Fibroblast of lung (primary cell): ENCODE data around the gene C12orf43. TPM values are rescaled to one million over a fixed set of nuclear protein-coding genes. Genes with fewer than 3 reads are reported as not detected.

ENCODE experiments used
- DNase-seq, 2 donors: peaks; one replicate each; pipeline versions ENCODE4 v3.0.0 to v3.0.0-alpha.2; 2010; ENCODE audit warnings: low read depth in 2 of 2
- H2AFZ ChIP-seq: 2 replicates; pipeline ENCODE4 v1.5.1; 2012; ENCODE audit warnings: low read length, control low read depth, inconsistent platforms
- H3K27ac ChIP-seq: 2 replicates; pipeline ENCODE4 v1.5.1; 2011; ENCODE audit warnings: low read length, control low read depth; ENCODE audit not compliant: insufficient read depth
- H3K27me3 ChIP-seq: 2 replicates; pipeline ENCODE4 v1.5.1; 2011; ENCODE audit warnings: mild to moderate bottlenecking, low read length; ENCODE audit not compliant: control insufficient read depth, insufficient read depth
- H3K36me3 ChIP-seq: 2 replicates; pipeline ENCODE4 v1.5.1; 2011; ENCODE audit warnings: low read length; ENCODE audit not compliant: control insufficient read depth, insufficient read depth
- H3K4me1 ChIP-seq: 2 replicates; pipeline ENCODE4 v1.5.1; 2011; ENCODE audit warnings: low read length; ENCODE audit not compliant: control insufficient read depth, insufficient read depth; ENCODE audit errors: extremely low read depth
- H3K4me2 ChIP-seq: 2 replicates; pipeline ENCODE4 v1.5.1; 2011; ENCODE audit warnings: low read length, control low read depth; ENCODE audit not compliant: insufficient read depth; ENCODE audit errors: extremely low read depth
- H3K4me3 ChIP-seq, 4 experiments: fragments of 200-600 bp in 1 of 4; sonication (generic) in 1 of 4; replicated peaks in 1 of 4; 2 replicates each; pipeline ENCODE4 v1.5.1; 2011 to 2016; ENCODE audit warnings: low read length in 4 of 4, low read depth in 3 of 4, mild to moderate bottlenecking in 3 of 4, control low read depth in 2 of 4, inconsistent platforms in 1 of 4, mixed read lengths in 1 of 4; ENCODE audit not compliant: insufficient read depth in 1 of 4; ENCODE audit errors: control extremely low read depth in 1 of 4
- H3K79me2 ChIP-seq: 2 replicates; pipeline ENCODE4 v1.5.1; 2012; ENCODE audit warnings: mild to moderate bottlenecking, low read length, inconsistent platforms; ENCODE audit not compliant: control insufficient read depth, insufficient read depth
- H3K9ac ChIP-seq: 2 replicates; pipeline ENCODE4 v1.5.1; 2011; ENCODE audit warnings: mild to moderate bottlenecking, low read length, control low read depth; ENCODE audit not compliant: insufficient read depth
- H3K9me3 ChIP-seq: 2 replicates; pipeline ENCODE4 v1.5.1; 2012; ENCODE audit warnings: low read depth, low read length; ENCODE audit not compliant: control insufficient read depth, insufficient read depth
- H4K20me1 ChIP-seq: 2 replicates; pipeline ENCODE4 v1.5.1; 2011; ENCODE audit warnings: low read length; ENCODE audit not compliant: control insufficient read depth, insufficient read depth; ENCODE audit errors: extremely low read depth
- EZH2 ChIP-seq: IDR thresholded peaks from 2 replicates; pipeline ENCODE4 v1.5.1; 2012; ENCODE audit warnings: low read length, control low read depth, mild to moderate bottlenecking; ENCODE audit errors: missing control alignments
- polyA plus RNA-seq, 2 donors: library from polyadenylated mRNA; depleted of rRNA in 1 of 2; stranded (reverse) in 1 of 2; unstranded in 1 of 2; fragments of >200 nt; gene quantifications; 2 replicates each; pipeline ENCODE4 v1.2.1, GENCODE V29; 2011 to 2012; ENCODE audit warnings: missing spikeins in 1 of 2
- total RNA-seq: library from RNA; depleted of rRNA; stranded (reverse); fragments of >200 nt; gene quantifications from 2 replicates; pipeline ENCODE4 v1.2.1, GENCODE V29; 2014
- TF ChIP-seq, protein P1 (sequence below), 2 donors: IDR thresholded peaks in 1 of 2; conservative IDR thresholded peaks in 1 of 2; 1 replicate in 1 of 2; 2 replicates in 1 of 2; pipeline ENCODE4 v1.5.1; 2011 to 2012; ENCODE audit warnings: low read length in 2 of 2, control low read depth in 1 of 2, inconsistent platforms in 1 of 2, low read depth in 1 of 2, mild to moderate bottlenecking in 1 of 2

Gene C12orf43
- total and polyA plus RNA-seq, 2 donors (not counting 1 experiment from before 2014, with no cell fraction given) = 11.4 to 14.7 TPM

GRCh38 chr12:121059031-121059898, 43.0 kb upstream of the C12orf43 start:
- Histone ChIP-seq H3K9ac (no peak overlapping the region), H3K4me3 (no peak overlapping the region), H3K36me3 (no peaks in the 10 kb centered on the region), H3K9me3 (no peaks in the 10 kb centered on the region), H3K4me1 (peaks cover 4% of the 10 kb centered on the region), H3K4me2 (no peak overlapping the region), H3K27ac (no peak overlapping the region), H3K79me2 (no peaks in the 10 kb centered on the region), H4K20me1 (no peaks in the 10 kb centered on the region), H3K27me3 (no peaks in the 10 kb centered on the region), H2AFZ (peak overlapping the region; percentile 39)
- DNase-seq = no peak
- TF ChIP-seq, protein P1, sequence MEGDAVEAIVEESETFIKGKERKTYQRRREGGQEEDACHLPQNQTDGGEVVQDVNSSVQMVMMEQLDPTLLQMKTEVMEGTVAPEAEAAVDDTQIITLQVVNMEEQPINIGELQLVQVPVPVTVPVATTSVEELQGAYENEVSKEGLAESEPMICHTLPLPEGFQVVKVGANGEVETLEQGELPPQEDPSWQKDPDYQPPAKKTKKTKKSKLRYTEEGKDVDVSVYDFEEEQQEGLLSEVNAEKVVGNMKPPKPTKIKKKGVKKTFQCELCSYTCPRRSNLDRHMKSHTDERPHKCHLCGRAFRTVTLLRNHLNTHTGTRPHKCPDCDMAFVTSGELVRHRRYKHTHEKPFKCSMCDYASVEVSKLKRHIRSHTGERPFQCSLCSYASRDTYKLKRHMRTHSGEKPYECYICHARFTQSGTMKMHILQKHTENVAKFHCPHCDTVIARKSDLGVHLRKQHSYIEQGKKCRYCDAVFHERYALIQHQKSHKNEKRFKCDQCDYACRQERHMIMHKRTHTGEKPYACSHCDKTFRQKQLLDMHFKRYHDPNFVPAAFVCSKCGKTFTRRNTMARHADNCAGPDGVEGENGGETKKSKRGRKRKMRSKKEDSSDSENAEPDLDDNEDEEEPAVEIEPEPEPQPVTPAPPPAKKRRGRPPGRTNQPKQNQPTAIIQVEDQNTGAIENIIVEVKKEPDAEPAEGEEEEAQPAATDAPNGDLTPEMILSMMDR (conservative IDR thresholded peaks at IDR 0.05 in 1 of 2, IDR thresholded peaks at IDR 0.05 in 1 of 2; ENCODE audit: low read depth in 1 of 2, low read length in 2 of 2) = no peak
- TF ChIP-seq EZH2 = no peak

DNA sequence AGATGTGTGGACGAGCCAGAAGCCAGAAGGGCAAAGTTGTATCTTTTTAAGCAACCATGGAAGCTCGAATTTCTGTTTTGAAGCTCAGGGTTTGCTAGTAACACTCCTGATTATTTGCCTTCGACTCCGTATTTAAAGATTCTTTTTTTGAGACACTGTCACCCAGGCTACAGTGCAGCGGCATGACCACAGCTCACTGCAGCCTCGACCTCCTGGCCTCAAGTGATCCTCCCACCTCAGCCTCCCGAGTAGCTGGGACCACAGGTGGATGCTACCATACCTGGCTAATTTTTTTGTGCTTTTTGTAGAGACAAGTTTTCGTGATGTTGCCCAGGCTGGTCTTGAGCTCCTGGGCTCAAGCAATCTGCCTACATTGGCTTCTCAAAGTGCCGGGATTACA, 41.5 kb upstream of the C12orf43 start:
- Histone ChIP-seq H3K4me3 (no peak overlapping the region), H3K36me3 (no peaks in the 10 kb centered on the region), H3K27ac (no peak overlapping the region), H4K20me1 (no peaks in the 10 kb centered on the region), H3K4me2 (no peak overlapping the region), H3K27me3 (no peaks in the 10 kb centered on the region), H3K9me3 (no peaks in the 10 kb centered on the region), H3K9ac (no peak overlapping the region), H3K79me2 (no peaks in the 10 kb centered on the region), H2AFZ (no peak overlapping the region), H3K4me1 (peaks cover 4% of the 10 kb centered on the region)
- no peak for TF ChIP-seq EZH2
- TF ChIP-seq, protein P1 (conservative IDR thresholded peaks at IDR 0.05 in 1 of 2, IDR thresholded peaks at IDR 0.05 in 1 of 2; ENCODE audit: low read depth in 1 of 2, low read length in 2 of 2) = no peak
- no peak for DNase-seq

GRCh38 chr12:121053706-121054105, 37.4 kb upstream of the C12orf43 start:
- no peak for DNase-seq
- H3K27me3 ChIP-seq = no peaks in the 10 kb centered on the region
- H3K27ac ChIP-seq = no peak overlapping the region
- no peaks in the 10 kb centered on the region for H3K4me1 ChIP-seq
- no peak overlapping the region for H2AFZ ChIP-seq
- TF ChIP-seq, protein P1 (conservative IDR thresholded peaks at IDR 0.05 in 1 of 2, IDR thresholded peaks at IDR 0.05 in 1 of 2; ENCODE audit: low read depth in 1 of 2, low read length in 2 of 2) = no peak
- no peak for TF ChIP-seq EZH2
- no peak overlapping the region for H3K4me3 ChIP-seq
- no peaks in the 10 kb centered on the region for H3K79me2 ChIP-seq
- H3K36me3 ChIP-seq = no peaks in the 10 kb centered on the region
- no peak overlapping the region for H3K9ac ChIP-seq
- no peaks in the 10 kb centered on the region for H3K9me3 ChIP-seq
- no peaks in the 10 kb centered on the region for H4K20me1 ChIP-seq
- H3K4me2 ChIP-seq = no peak overlapping the region
